T-helper 9 cell (primary cell): ENCODE data around the gene HDAC8.
"Not testable (repeated sequence)": the region's sequence is repeated elsewhere in the genome, so short reads cannot be mapped to it uniquely, and the experiment has no call there.

Source experiments
- DNase-seq: peaks from one replicate; pipeline ENCODE4 v3.0.0-alpha.2; 2020

HDAC8 gene

GRCh38 chrX:72460715-72461114, 111.9 kb downstream of the HDAC8 start:
- DNase-seq = no peak

GRCh38 chrX:72449034-72449433, 123.6 kb downstream of the HDAC8 start:
- DNase-seq = not testable (repeated sequence)

DNA sequence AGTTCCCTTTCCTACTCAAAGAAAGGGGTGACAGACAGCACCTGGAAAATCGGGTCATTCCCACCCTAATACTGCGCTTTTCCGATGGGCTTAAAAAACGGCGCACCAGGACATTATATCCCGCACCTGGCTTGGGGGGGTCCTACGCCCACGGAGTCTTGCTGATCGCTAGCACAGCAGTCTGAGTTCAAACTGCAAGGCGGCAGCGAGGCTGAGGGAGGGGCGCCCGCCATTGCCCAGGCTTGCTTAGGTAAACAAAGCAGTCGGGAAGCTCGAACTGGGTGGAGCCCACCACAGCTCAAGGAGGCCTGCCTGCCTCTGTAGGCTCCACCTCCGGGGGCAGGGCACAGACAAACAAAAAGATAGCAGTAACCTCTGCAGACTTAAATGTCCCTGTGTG, 131.9 kb downstream of the HDAC8 start:
- not testable (repeated sequence) for DNase-seq

GRCh38 chrX:72436010-72436409, 136.6 kb downstream of the HDAC8 start:
- no peak for DNase-seq

- DNase-seq = no peak
Observed at GRCh38 chrX:72430405-72430968, 142.2 kb downstream of the HDAC8 start.

DNA sequence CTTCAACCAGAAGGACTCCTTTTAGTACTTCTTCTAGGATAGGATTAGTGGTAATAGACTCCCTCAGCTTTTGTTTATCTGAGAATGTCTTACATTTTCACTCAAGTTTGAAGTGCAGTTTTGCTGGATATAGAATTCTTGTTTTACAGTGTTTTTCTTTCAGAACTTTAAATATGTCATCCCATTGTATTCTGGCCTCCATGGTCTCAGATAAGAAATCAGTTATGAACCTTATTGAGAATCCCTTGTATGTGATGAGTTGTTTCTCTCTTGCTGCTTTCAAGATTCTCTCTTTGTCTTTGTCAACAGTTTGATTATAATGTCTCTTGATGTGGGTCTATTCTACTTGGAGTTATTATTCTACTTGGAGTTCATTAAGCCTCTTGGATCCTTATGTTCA, 150.8 kb downstream of the HDAC8 start:
- DNase-seq = no peak

DNA sequence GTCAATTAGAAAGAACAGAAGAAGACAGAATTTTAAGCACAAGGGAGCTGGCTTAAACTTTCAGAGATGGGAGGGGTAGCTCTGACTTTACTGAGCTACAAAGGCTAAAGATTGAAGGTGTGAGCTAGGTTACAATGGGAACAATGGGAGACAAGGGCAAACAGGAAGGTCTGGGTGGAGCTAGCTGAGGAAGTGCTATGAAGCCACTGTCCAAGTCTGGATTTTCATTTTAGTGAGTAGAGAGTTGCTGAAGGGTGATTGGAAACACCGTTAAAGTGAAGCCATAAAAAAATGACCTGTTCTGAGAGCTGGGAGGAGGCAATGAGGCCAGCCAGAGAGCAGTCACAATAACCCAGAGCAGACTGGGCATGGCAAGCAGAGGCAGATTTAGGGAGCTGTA, 162.7 kb downstream of the HDAC8 start:
- DNase-seq = no peak

- DNase-seq = no peak
Observed at GRCh38 chrX:72408885-72409284, 163.8 kb downstream of the HDAC8 start.

DNA sequence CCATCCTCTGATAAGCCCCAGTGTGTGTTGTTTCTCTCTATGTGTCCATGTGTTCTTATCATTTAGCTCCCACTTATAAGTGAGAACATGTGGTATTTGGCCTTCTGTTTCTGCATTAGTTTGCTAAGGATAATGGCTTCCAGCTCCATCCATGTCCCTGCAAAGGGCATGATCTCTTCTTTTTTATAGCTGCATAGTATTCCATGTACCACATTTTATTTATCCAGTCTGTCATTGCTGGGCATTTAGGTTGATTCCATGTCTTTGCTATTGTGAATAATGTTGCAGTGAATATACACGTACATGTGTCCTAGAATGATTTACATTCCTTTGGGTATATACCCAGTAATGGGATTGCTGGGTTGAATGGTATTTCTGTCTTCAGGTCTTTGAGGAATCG, 167.5 kb downstream of the HDAC8 start:
- not testable (repeated sequence) for DNase-seq

- no peak for DNase-seq
Observed at GRCh38 chrX:72402614-72403013, 170.0 kb downstream of the HDAC8 start.

DNA sequence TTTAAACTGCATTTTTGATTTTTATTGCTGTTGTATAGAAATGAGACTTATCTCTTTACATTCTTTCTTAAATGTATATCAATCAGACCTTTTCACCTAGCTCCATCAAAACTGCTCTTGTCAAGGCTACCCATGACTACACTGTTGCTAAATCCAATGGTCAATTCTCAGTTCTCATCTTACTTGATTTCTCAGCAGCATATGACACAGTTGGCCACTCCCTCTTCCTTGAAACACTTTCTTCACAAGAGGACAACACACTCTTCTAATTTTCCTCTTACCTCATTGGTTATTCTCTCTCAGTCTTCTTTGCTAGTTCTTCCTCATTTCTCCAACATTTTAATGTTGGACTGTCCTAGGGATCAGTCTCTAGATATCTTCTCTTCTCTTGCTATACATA, 172.8 kb downstream of the HDAC8 start:
- DNase-seq = no peak

DNA sequence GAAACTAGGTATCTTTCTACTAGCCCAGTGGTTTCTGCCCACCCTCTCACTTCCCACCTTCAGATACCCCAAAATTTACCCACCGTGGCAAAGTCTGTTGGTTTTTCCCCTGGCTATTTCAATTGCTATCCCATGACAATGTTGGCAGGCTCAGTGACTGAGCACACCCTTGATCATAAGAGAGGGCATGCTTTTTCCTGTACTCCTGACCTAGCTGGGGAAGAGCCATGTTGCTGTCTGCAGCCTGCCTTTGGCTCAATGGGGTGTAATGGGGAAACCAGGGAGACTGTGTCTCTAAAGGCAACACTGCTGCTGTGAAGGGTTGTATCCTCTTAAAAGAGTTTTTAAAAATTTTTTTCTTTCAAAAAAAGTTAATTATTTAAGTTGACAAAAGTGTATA, 176.5 kb downstream of the HDAC8 start:
- DNase-seq = no peak

GRCh38 chrX:72395237-72395636, 177.4 kb downstream of the HDAC8 start:
- DNase-seq = no peak

DNA sequence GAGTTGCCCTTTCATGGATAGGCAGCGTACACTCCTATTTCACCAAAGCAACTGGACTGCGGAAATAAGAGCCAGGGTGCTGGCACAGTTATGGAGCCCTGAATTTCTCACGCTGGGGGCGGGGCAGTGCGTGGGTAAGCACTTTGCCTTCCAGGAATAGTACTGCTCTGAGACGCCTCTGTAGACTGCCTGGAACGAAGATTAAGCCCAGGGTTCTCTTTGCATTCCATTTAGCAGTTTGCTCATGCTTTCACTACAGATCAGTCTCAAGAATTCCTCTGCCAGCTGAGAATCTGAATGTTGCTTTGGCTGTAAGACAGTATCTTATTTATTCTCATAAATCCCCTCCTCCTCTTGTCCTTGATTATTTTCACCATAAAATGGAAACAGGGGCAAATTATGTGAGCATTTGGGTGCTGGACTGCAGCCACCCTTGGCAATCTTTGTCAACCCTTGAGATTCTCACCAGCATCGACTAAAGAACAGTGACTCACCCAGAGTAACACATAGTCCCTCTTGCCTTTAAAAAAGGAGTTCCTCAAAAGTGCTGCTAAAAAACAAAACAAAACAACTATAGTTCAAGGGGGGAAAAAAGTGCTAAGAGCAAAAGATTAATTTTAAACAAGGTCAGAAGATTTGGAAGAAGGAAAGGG, 178.0 kb downstream of the HDAC8 start:
- no peak for DNase-seq

DNA sequence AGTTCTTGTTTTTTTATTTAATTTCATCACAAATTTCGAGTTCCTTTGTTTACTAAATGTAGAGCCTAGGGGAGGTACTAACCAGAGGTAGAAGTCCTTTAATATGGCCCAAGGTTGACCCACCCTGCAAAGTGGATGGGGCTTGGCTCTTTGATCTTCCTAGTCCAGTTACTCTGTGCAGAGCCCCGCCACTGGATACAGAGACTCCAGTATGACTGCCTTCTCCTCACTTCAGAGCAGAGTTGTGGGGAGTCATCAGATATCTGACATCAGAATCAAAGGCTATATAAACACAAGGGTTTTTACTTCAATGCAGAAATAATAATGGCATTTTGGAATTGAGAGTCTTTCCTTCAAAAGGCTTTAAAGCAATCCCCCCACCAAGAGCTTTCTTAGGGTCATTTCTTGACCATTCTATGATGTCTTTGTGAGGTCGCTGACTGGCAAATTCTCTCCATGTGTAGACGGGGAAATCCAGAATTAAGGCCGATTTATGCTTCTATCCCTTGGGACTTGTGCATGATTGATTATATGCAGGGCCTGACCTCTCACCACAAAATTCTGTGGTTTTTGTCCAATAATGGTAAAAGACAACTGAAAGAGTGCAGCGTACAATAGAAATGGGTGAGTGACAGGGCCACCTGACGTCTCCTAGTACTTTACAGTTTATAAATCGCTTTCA, 178.7 kb downstream of the HDAC8 start:
- DNase-seq = no peak

DNA sequence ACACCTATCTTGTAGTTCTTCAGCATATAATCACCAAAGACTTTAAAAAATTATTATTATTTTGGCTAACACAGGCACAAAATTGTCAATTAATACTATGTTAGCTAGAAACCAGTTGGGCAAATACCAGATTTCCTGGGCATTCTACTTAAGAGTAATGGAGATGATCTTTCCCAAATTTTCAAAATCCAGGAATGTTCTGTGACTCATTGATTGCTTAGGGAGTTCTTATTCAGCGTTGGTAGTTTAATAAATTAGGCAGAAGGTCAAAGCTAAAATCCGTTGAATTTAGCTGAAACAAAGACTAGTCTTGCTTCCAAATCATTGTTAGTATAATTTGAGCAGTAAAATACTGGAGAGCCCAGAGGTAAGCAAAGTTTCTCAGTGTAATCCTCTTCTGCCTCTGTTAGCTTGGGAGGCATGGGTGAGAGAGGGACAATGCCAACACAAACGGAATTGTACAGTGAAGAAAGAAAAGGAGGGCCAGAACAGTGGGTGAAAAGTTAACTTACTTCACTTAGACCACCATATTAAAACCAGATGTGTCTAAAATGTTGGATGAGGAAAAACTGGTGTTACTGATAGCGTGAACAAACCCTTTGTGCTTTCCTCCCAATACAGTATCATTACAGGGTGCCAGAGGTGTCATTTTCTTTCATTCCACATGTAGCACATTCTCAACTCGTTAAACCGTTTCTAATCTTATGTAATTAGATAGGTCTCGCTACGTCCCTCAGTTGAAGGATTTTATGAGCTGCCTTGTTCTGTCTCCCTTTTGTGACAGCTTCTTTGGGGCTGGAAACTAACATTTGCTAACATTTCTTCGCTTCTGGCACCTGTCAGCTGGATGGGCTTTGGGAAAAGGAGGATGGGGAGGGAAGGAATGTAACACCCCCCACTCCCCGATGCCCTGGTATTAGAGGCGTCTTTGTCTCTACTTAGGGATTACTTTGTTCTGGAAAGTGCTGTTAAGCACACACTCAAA, 179.5 kb downstream of the HDAC8 start:
- DNase-seq = no peak

DNA sequence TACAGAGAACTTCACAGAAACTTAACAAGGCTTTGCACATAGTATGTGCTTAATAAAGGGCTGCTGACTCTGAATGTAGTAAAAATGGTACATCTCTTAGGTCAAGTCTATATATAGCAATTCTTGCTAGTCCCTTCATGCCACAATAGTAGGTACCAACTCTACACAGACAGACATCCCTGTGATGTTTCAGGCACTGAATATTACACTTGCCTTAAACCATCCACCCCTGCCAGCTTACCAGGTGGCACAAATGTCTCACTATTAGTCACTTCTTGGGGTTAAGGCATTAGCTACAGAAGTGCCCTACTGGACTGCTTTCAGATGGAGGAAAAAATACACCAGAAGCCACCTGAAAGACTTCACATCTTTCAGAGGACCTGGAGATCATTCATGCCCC, 180.6 kb downstream of the HDAC8 start:
- DNase-seq = no peak

DNA sequence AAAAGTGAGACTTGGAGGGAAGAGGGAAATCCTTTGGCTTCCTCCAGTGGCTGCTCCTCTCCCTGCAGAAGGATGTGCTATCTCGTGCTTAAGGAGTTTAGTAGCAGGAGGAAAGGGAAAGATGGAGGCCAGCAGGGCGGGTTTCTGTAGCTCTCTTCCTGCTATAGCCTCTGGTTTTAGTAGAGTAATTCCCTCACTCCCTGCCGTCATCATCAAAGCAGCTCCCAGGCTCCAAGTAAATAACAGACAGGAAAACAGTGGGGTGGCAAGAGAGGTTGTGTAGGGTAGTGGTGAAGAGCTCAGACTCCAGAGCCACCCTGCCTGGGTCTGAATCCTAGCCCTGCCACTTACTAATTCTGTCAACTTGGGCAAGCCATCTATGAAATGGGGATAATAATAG, 185.4 kb downstream of the HDAC8 start:
- no peak for DNase-seq

DNA sequence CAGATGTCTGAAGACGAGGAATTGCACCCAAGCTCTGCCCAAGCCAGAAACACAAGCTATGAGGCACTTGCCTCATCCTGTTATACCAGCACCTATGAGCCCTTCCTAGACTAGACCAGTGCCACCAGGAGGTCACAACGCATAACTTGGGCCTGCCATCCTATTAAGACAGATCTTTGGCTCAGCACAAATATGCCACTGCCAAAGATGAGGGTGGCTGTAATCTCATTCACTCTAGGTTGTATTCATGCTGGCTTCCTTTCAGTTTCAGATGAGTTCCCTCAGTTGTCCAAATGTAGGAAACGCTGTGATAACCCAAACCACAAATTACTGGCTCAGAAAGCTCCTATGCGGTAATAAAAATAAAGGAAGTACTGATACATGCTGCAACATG, 190.4 kb downstream of the HDAC8 start:
- no peak for DNase-seq

DNA sequence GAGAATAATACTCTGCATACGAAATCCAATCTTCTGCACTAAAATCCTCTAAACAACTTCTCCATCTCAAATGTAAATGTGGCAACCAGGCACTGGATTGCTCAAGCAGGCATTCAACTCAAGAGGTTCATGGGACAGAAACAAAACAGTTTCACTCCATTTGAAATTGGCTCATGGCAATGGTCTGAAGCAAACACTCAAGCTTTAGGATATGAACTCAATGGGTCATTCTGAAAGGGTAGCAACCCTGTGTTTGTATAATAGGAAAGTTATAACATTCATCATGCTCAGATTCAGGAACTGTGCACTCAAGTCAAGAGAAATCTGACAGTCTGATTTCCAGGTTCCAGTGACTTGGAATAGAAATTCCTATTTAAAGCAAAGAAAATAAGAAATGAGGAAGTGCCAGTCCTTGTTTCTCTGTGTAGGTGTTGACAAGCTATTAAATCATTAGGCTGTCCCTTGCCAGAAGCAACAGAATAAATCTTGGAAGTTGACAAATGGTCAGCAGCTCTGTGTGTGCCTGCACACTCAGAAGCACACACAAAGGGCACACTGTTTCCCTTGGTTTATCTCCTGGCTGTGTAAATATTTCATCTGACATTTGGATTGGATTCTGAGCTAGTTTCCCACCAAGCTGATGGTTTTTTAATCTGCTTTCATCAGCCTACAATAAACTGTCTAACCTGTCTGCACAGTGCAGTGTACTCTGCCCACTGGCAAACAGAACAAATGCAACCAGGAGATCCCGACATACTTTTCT, 191.0 kb downstream of the HDAC8 start:
- no peak for DNase-seq

DNA sequence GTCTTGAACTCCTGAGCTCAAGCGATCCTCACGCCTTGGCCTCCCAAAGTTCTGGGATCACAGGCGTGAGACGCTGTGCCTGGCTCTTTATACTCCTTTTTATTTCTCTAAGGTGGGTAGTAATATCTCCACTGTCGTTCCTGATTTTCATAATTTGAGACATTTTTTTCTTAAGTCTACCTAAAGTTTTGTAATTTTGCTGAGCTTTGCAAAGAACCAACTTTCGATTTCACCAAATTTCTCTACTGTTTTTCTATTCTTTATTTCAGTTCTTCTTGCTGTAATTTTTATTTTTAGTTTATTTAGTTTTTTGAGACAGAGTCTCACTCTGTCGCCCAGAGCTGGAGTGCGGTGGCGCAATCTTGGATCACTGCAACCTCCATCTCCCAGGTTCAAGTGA, 196.5 kb downstream of the HDAC8 start:
- DNase-seq = no peak

DNA sequence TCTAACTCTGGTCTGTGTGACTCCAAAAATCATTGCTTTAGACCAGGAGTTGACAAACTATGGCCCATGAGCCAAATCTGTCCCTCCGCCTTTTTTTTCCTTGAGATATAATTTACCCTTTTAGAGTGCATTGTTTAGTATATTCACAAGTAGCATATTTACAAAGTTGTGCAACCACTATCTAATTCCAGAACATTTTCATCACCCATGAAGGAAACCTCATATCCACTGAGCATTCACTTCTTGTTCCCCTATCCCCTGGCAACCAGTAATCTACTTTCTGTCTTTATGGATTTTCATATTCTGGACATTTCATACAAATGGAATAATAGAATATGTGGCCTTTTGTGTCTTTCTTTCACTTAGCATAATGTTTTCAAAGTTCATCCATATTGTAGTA, 199.5 kb downstream of the HDAC8 start:
- no peak for DNase-seq

DNA sequence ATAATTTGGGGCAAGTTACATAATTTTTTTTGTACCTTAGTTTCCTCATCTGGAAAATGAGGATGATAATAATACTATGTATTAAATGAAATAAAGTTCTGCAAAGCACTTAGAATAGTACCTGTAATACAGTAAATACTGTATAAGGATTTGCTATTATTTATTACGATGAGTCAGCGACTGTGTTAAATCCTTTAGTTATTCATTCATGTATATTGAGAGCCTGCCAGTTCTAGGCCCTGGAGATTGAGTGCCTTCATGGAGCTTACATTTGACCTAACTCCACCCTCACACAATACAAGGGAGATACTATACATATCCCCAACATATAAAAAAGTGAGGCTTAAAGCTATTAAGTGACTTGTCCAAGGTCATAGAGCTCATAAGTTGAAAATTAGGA, 199.9 kb downstream of the HDAC8 start:
- no peak for DNase-seq
